ENCODE measurements around the gene SORCS2. TPM values are rescaled to one million over a fixed set of nuclear protein-coding genes. Genes with fewer than 3 reads are reported as not detected.

SORCS2 gene
- total RNA-seq, 4 donors from 2014 or later = 0.48 to 1.8 (median 0.68) TPM; not detected in 1

DNA sequence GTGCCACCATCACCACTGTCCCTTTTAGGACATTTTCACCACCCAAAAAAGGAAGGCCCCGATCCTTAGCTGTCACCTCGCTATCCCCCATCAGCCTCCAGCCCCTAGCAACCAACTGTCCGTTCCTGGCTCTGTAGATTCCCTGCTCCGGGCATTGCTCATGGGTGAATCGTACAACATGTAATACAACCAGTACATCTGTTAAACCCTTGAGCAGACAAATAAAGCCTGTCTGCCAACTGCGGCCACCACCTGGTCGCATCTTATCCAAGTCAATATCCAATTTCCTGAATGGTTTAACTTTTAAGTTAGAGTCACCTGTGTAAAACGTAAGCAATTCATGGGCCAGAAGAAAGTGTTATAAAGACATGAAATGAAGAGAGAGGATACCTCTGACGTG, 495.5 kb downstream of the SORCS2 start:
- intact Hi-C loops (cut with DNase I; ENCODE audit: low total_unique reads) = no loop called here
- Histone ChIP-seq H3K27ac (no peak overlapping the region), H3K27me3 (no peaks in the 10 kb centered on the region), H3K9me3 (no peaks in the 10 kb centered on the region), H3K4me1 (no peaks in the 10 kb centered on the region), H3K36me3 (no peaks in the 10 kb centered on the region), H3K4me3 (no peak overlapping the region)
- 70 to 74% methylated on average over 7 to 9 of the region's 9 CpGs for WGBS, 2 donors (ENCODE audit: low coverage in 1 of 2)
- TF ChIP-seq, protein P1, sequence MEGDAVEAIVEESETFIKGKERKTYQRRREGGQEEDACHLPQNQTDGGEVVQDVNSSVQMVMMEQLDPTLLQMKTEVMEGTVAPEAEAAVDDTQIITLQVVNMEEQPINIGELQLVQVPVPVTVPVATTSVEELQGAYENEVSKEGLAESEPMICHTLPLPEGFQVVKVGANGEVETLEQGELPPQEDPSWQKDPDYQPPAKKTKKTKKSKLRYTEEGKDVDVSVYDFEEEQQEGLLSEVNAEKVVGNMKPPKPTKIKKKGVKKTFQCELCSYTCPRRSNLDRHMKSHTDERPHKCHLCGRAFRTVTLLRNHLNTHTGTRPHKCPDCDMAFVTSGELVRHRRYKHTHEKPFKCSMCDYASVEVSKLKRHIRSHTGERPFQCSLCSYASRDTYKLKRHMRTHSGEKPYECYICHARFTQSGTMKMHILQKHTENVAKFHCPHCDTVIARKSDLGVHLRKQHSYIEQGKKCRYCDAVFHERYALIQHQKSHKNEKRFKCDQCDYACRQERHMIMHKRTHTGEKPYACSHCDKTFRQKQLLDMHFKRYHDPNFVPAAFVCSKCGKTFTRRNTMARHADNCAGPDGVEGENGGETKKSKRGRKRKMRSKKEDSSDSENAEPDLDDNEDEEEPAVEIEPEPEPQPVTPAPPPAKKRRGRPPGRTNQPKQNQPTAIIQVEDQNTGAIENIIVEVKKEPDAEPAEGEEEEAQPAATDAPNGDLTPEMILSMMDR (IDR thresholded peaks at IDR 0.05) = no peak
- TF ChIP-seq POLR2AphosphoS5 (IDR thresholded peaks at IDR 0.05) (no peak), POLR2A (IDR thresholded peaks at IDR 0.05) (no peak), EP300 (IDR thresholded peaks at IDR 0.05; ENCODE audit: low read depth) (no peak)
- in situ Hi-C loops (cut with MboI; ENCODE audit: low pct_ligation_motif_present in 1 of 4, low pct_unique_long_range_greater_than_20kb in 1 of 4, low sequenced_read_pairs in 3 of 4) = no loop called here
- no peak for DNase-seq

DNA sequence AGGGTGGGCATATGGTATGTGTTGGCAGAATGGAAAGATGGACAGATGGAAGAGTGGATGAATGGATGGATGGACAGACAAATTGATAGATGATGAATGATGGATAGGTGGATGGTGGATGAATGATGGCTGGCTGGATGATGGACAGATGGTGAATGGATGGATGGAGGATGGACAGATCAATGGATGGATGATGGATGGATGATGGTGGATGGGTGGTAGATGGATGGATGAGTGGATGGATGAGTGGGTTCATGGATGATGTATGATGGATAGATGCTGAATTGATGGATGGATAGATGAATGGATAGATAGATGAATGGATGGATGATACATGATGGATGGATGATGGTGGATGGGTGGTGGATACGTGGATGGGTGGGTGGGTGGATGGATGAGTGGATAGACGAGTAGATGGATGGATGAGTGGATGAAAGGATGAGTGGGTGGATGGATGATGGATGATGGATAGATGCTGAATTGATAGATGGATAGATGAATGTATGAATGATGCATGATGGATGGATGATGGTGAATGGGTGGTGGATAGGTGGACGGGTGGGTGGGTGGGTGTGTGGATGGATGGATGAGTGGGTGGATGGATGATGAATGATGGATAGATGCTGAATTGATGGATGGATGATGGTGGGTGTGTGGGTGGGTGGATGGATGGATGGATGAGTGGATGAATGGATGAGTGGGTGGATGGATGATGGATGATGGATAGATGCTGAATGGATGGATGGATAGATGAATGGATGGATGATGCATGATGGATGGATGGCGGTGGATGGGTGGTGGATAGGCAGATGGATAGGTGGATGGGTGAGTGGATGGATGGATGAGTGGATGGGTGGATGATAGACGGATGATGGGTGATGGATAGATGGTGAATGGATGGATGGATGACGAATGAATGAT, 497.7 kb downstream of the SORCS2 start:
- Histone ChIP-seq H3K4me3 (no peak overlapping the region), H3K27ac (no peak overlapping the region), H3K27me3 (no peaks in the 10 kb centered on the region), H3K36me3 (no peaks in the 10 kb centered on the region), H3K9me3 (no peaks in the 10 kb centered on the region), H3K4me1 (no peaks in the 10 kb centered on the region)
- WGBS, 2 donors (ENCODE audit: low coverage in 1 of 2) = 72 to 80% methylated on average over 6 of the region's 6 CpGs
- TF ChIP-seq EP300 (IDR thresholded peaks at IDR 0.05; ENCODE audit: low read depth) (no peak), POLR2A (IDR thresholded peaks at IDR 0.05) (no peak), POLR2AphosphoS5 (IDR thresholded peaks at IDR 0.05) (no peak)
- TF ChIP-seq, protein P1 (IDR thresholded peaks at IDR 0.05) = no peak
- no peak for DNase-seq
- intact Hi-C loops (cut with DNase I; ENCODE audit: low total_unique reads) (no loop called here), in situ Hi-C loops (cut with MboI; ENCODE audit: low pct_ligation_motif_present in 1 of 4, low pct_unique_long_range_greater_than_20kb in 1 of 4, low sequenced_read_pairs in 3 of 4) (no loop called here)

DNA sequence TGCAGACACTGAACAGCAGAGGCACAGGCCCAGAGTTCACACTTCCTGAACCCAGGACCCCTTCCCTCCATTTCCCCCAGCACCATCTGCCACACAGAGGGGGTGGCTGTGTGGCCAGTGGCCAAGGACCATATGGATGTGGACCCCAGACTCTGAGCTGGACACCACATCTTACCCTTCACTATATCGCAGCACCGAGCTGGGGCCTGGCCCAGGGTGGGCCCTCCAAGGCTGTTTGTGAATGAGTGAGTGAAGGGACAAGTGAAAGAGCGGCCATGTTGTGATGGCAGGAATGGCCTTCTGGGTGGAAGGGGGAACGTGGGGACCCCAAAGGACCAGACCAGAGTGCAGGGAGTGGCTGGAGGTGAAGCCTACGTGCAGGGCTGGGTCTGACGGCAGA, 498.7 kb downstream of the SORCS2 start:
- TF ChIP-seq, protein P1 (IDR thresholded peaks at IDR 0.05) = no peak
- TF ChIP-seq POLR2A (IDR thresholded peaks at IDR 0.05) = no peak
- TF ChIP-seq POLR2AphosphoS5 (IDR thresholded peaks at IDR 0.05) = no peak
- no peak for TF ChIP-seq EP300 (IDR thresholded peaks at IDR 0.05; ENCODE audit: low read depth)
- H3K27ac ChIP-seq = no peak overlapping the region
- 92% methylated on average over 6 of the region's 6 CpGs; no CpG with 5 or more reads in 1 of the 2 donors for WGBS, 2 donors (ENCODE audit: low coverage in 1 of 2)
- intact Hi-C loops (cut with DNase I; ENCODE audit: low total_unique reads) = no loop called here
- H3K9me3 ChIP-seq = no peaks in the 10 kb centered on the region
- H3K36me3 ChIP-seq = no peaks in the 10 kb centered on the region
- no peaks in the 10 kb centered on the region for H3K4me1 ChIP-seq
- H3K27me3 ChIP-seq = no peaks in the 10 kb centered on the region
- DNase-seq = no peak
- in situ Hi-C loops (cut with MboI; ENCODE audit: low pct_ligation_motif_present in 1 of 4, low pct_unique_long_range_greater_than_20kb in 1 of 4, low sequenced_read_pairs in 3 of 4) = no loop called here
- no peak overlapping the region for H3K4me3 ChIP-seq

DNA sequence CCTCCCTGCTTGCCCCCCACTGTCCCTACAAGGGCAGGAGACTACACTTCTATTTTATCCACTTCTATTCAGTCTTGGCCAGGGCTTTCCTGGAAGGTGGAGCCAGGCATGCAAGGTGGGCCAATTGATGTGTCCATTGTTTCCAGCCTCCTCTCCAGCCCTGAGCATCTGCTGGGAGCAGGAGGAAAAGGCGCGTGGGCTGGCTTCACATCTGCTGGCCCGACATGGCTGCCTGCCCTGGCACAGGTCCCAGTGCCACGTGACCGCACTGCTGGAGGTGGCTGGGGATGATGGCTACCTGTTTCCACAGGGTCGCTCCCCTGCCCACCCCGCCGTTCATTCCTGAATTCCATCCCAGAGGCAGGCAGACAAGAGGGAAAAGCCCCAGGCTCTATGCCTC, 499.6 kb downstream of the SORCS2 start:
- H3K27ac ChIP-seq = no peak overlapping the region
- DNase-seq = no peak
- intact Hi-C loops (cut with DNase I; ENCODE audit: low total_unique reads) = no loop called here
- in situ Hi-C loops (cut with MboI; ENCODE audit: low pct_ligation_motif_present in 1 of 4, low pct_unique_long_range_greater_than_20kb in 1 of 4, low sequenced_read_pairs in 3 of 4) = no loop called here
- no peak overlapping the region for H3K4me3 ChIP-seq
- no peaks in the 10 kb centered on the region for H3K4me1 ChIP-seq
- H3K27me3 ChIP-seq = no peaks in the 10 kb centered on the region
- no peaks in the 10 kb centered on the region for H3K36me3 ChIP-seq
- TF ChIP-seq POLR2A (IDR thresholded peaks at IDR 0.05) = no peak
- no peak for TF ChIP-seq EP300 (IDR thresholded peaks at IDR 0.05; ENCODE audit: low read depth)
- TF ChIP-seq, protein P1 (IDR thresholded peaks at IDR 0.05) = no peak
- no peak for TF ChIP-seq POLR2AphosphoS5 (IDR thresholded peaks at IDR 0.05)
- H3K9me3 ChIP-seq = no peaks in the 10 kb centered on the region
- 67% methylated on average over 6 of the region's 8 CpGs; no CpG with 5 or more reads in 1 of the 2 donors for WGBS, 2 donors (ENCODE audit: low coverage in 1 of 2)
